Measurements from ENCODE around the gene LGR6.

DNA sequence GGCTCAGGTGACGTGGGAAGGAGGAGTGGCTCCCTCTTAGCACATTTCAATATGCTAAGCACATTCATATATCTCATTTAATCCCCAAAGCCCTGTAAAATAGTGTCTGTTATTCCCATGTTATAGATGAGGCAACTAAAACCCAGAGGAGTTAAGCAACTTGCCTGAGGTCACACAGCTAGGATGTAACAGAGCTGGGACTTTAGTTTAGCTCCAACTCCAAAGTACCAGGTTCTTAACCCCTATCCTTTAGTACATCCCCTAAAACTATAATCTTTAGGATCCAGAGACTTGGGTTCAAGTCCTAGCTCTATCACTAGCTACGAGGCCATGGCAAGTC, 48.5 kb downstream of the LGR6 start:
- TF ChIP-seq YY1 (IDR thresholded peaks at IDR 0.05; ENCODE audit: insufficient read depth, insufficient read length) (no peak), SUZ12 (IDR thresholded peaks at IDR 0.05; ENCODE audit: extremely low read depth, insufficient read depth, insufficient read length) (no peak)

Measured in NT2/D1 (cell line).